C1 segment of cervical spinal cord (tissue), 14 donors: ENCODE measurements around the gene FBXO47.

Experiments used
- DNase-seq, 14 donors: peaks; one replicate each; lab custom pipeline; 2025; lab: John Stamatoyannopoulos, UW

Gene FBXO47, protein sequence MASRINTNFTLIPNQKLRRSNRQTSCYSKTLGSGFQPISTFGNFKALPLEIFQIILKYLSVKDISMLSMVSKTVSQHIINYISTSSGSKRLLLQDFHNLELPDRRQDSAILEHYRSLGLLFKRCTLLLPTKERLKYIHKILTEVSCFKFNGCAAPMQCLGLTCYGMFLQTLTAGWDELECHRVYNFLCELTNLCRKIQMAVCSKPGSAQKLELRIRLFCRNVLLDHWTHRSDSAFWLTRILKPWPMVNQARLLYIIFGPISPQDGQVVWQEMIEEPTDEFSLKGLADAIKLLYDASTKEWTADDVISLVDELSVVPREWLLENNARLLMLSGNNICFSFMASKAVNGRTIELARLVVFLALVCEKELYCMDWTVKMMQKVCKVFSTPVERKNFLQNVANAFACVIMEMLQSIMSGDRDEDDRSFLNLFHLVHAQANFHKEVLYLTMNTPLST

GRCh38 chr17:38967290-38967738 is at the start of gene FBXO47:
TSS of gene FBXO47 (minus strand) at chr17:38967403. CDS start at chr17:38963025, 4,378 bp downstream.
- peak; percentile 16 to 92 (median 84) for DNase-seq

DNA sequence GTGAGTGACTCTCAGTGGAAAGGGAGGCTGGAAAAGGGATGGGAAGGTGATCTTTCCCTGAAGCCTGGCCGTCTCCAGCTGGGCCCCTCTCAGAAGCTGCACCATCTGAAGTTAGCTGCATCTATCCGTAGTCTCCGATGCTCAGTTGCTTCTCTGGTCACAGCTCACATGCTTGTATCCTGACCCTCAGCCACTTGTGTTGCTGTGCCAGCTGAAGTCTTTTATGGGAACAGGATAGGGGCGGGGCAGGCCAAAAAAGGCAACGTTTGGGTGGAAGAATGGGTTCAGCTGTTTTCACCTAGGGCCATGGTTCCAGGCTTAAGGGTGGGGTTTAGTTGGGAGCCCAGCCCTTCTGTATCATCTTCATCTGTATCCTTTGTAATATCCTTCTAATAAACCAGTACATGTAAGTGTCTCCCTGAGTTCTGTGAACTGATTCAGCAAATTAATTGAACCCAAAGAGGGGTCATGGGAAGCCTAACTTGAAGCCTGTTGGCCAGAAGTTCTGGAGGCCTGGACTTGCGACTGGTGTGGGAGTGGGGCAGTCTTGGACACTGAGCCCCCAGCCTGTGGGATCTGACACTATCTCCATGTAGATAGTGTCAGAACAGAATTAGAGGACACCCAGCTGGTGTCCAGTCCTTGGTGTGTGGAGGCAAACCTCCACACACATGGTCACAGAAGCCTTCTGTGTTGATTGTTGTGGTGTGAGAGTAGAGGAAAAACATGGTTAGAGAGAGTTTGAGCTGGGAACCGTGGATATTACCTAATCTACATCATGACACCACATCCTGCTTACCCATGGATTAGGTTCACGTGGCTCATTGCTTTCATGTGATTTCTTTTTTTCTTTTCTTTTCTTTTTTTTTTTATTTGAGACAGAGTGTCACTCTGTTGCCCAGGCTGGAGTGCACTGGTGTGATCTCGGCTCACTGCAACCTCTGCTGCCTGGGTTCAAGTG is 49.3 kb upstream of the FBXO47 start:
- DNase-seq: no peak

- DNase-seq: no peak
Measured at GRCh38 chr17:39015546-39015935, 48.3 kb upstream of the FBXO47 start.

GRCh38 chr17:39014795-39015545 is 47.8 kb upstream of the FBXO47 start:
- DNase-seq: no peak

DNA sequence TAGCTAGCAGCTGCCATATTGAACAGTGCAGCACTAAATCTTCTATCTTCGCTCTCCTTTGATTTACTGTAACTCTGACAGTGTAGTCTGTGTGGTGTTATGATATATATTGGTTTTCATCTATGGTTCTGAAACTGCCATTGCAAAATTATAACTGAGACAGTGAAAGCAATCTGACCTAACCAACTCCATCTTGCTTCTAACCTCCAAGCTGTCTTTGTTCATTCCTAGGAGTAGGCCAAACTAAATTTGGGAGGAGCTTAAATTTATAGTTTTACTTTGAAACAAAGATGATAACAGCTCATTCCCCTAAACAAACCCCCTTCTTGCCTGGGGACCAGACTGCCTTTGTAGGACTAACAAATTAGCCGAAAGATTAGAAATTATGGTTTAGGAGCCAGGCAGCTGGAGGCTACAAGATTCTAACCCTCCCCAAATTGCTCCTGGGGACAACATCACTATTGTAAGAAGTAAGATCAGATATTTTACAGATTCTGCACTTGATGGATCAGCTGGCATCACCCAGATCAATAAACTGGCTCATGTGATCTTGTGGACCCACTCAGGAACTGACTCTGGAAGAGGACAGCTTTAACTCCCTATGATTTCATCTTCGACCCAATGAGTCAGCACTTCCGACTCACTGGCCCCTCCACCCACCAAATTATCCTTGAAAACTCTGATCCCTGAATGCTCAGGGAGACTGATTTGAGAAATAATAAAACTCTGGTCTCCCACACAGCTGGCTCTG is 47.0 kb upstream of the FBXO47 start:
- no peak for DNase-seq

- DNase-seq: no peak
Measured at GRCh38 chr17:39012725-39013124, 45.5 kb upstream of the FBXO47 start.

DNA sequence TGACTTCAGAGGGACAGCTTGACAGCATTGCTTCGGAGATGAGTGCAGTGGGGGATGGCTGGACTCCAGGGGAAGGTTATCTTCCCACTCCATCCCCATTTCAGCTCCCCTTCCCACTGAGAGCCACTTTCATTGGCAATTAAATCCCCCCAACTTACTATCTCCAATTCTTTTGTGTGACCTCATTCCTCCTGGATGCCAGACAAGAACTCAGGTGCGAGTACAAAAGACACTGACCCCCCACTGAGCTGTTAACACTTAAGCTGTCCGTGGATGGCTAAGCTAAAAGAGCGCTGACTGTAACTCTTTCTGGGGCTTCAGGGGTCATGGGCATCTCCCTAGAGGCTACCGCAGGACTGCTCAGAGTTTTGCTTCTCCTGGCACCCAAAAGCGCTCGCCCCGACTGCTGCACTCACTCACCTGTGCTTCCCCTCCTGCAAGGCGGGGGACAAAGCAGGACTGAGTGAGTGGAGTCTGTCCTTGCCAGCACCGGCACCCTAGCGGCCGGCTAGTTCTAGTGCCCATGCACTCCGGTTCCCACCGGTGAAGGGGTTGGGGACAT is 44.8 kb upstream of the FBXO47 start:
- DNase-seq: no peak

- peak in 1 of 14 donors; percentile 17 for DNase-seq
Measured at GRCh38 chr17:39009581-39010001, 42.4 kb upstream of the FBXO47 start.

- DNase-seq: no peak
Measured at GRCh38 chr17:39008633-39009032, 41.4 kb upstream of the FBXO47 start.

GRCh38 chr17:39002991-39003715 is 36.0 kb upstream of the FBXO47 start:
- peak in 1 of 14 donors; percentile 9 for DNase-seq

- DNase-seq: no peak
Measured at GRCh38 chr17:39001703-39002637, 34.8 kb upstream of the FBXO47 start.

- no peak for DNase-seq
Measured at GRCh38 chr17:39000021-39000601, 32.9 kb upstream of the FBXO47 start.

DNA sequence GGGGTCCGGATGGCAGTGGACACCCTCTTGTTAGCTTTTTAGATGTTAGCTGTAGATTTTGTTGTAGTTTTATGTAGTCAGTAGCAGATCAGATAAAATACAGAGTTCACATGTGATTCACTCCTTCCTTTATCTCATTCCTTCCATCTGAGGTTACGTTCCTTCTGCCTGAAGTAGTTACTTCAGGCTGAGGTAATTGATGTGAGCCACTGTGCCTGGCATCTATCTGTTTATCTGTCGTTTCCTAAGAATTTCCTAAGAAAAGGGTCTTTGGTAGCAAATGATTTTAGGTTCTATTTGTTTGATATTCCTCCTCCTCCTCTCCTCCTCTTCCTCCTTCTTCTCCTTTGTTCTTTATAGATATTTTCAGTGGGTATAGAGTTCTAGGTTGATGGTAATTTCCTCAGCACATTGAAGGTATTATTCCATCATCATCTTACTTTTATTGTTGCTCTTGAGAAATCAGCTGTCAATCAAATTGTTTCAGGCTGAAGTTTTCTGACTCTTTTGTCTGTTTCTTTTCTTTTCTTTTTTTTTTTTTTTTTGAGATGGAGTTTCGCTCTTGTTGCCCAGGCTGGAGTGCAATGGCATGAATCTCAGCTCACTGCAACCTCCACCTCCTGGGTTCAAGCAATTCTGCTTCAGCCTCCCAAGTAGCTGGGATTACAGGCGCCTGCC is 29.6 kb upstream of the FBXO47 start:
- no peak for DNase-seq

DNA sequence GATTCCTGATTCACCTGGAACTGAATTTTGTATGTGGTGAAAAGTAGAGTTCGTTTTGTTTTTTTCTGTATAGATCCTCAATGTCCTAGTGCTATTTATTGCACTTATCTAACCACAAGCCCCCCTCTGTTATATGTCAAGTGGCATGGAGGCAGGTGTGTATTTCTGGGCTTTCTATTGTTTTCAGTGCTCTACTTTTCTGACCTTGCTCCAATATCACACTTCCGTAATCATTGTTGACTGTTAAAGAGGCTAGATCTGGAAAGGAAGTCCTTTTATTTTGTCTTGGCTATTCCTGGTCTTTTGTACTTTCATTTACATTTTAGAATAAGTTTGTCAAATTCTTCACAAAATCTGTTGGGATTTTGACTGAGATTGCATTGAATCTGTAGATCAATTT is 26.8 kb upstream of the FBXO47 start:
- DNase-seq: no peak

- no peak for DNase-seq
Measured at GRCh38 chr17:38984666-38985065, 17.5 kb upstream of the FBXO47 start.

DNA sequence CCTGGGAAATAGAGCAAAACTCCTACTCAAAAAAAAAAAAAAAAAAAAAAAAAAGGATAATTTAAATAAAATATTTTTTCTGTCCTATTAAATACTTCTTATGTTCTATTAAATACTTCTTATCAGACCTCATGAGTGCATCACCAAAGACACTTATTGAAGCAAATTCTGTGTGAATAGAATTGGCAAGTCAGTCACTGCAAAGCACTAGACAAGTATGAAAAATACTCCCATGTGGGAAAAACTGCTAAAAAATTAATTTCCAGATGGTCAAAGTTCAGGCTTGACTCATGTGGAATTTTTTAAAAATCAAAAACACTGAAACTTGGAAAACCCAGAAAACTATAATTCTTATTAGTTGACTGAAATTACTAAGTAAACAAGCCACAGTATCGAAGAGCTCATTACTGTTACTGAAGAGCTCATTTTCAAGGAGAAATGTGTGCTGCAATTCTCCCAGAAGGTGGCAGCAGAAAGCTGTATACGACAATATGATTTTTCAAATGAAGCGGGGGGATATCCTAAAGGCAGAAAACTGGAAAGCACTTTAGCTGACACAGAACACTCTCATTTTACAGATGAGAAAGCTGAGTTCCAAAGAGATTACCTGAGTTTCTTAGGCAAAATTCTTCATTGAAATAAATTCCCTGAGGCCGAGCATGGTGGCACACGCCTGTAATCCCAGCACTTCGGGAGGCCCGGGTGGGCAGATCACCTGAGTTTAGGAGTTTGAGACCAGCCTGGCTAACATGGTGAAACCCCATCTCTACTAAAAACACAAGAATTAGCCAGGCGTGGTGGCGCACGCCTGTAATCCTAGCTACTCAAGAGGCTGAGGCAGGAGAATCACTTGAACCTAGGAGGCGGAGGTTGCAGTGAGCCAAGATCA is 15.9 kb upstream of the FBXO47 start:
- peak in 2 of 14 donors; percentile 5 to 48 for DNase-seq

- DNase-seq: no peak
Measured at GRCh38 chr17:38981636-38982035, 14.4 kb upstream of the FBXO47 start.
